Astrocyte of the cerebellum (primary cell): ENCODE results near the gene SLC37A1.

Source experiments
- DNase-seq: peaks from one replicate; pipeline ENCODE4 v3.0.0-alpha.2; 2011; ENCODE audit warnings: low read depth
- H3K4me3 ChIP-seq: 2 replicates; pipeline ENCODE4 v1.5.1; 2011; ENCODE audit warnings: mild to moderate bottlenecking, low read depth, low read length, moderate library complexity
- in situ Hi-C: cut with HindIII; loops from 2 replicates; pipeline ENCODE4 v1.10.0; 2017; ENCODE audit warnings: low sequenced_read_pairs
- TF ChIP-seq, protein P1 (sequence below): IDR thresholded peaks from 2 replicates; pipeline ENCODE4 v1.5.1; 2012; ENCODE audit warnings: low read length, low read depth, moderate library complexity, mild to moderate bottlenecking; ENCODE audit errors: missing control alignments

The SLC37A1 gene

DNA sequence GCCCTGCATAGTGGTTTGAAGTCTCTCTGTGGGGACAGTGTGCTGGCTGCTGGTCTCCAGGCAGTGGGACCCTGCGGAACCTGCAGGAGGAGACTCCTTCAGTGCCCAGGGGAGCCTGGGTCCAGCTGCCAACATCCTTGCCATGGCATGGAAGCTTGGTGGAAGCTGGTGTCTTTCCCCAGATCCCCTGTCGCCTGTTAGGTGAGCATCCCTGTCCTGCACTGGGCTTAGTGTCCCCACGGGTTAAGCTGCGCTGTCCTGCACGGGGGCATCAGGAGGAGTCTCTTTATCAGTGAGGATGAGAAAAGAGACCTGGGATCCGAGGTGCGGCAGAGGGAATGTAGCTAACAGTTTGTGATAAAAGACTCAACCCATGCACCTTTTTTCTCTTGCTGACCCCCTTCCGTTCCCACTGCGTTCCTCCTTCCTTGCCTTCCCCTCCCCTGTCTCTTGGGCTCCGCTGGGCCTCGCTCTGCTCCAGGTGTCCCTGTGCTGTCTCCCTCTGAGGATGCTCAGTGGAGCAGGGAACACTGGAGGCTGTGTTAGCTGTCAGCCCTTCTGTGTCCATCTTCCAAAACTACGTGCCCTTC, 59.3 kb downstream of the SLC37A1 start:
- no peak overlapping the region for H3K4me3 ChIP-seq
- TF ChIP-seq, protein P1, sequence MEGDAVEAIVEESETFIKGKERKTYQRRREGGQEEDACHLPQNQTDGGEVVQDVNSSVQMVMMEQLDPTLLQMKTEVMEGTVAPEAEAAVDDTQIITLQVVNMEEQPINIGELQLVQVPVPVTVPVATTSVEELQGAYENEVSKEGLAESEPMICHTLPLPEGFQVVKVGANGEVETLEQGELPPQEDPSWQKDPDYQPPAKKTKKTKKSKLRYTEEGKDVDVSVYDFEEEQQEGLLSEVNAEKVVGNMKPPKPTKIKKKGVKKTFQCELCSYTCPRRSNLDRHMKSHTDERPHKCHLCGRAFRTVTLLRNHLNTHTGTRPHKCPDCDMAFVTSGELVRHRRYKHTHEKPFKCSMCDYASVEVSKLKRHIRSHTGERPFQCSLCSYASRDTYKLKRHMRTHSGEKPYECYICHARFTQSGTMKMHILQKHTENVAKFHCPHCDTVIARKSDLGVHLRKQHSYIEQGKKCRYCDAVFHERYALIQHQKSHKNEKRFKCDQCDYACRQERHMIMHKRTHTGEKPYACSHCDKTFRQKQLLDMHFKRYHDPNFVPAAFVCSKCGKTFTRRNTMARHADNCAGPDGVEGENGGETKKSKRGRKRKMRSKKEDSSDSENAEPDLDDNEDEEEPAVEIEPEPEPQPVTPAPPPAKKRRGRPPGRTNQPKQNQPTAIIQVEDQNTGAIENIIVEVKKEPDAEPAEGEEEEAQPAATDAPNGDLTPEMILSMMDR, result no peak
- in situ Hi-C loops, result no loop called here
- DNase-seq, result no peak

GRCh38 chr21:42574234-42575027, 60.8 kb downstream of the SLC37A1 start:
- H3K4me3 ChIP-seq, result no peak overlapping the region
- DNase-seq, result no peak
- TF ChIP-seq, protein P1, result no peak
- in situ Hi-C loops, result loop anchor here (25.0 kb wide), 1 partner anchor 238 kb away; no protein-coding TSS in a partner anchor

- H3K4me3 ChIP-seq, result no peak overlapping the region
- TF ChIP-seq, protein P1, result no peak
- no peak for DNase-seq
- in situ Hi-C loops, result loop anchor here (25.0 kb wide), 1 partner anchor 237 kb away; no protein-coding TSS in a partner anchor
These were observed 61.5 kb downstream of the SLC37A1 start for GRCh38 chr21:42575111-42575510.

DNA sequence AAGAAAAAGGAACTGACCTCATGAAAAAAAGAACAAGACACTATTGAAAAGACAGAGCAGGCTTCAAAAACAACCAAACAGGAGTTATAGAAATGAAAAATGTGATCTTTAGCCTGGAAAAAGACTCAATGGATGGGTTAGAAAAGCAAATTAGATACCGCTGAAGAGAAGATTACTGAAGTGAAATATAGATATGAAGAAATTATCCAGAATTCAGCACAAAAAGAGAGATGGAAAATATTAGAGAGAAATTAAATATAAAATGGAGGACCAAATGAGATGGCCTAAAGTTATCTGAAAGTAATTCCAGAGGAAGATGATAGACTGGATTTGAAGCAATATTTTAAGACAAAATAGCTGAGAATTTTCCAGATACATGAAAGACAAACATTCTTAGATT, 63.0 kb downstream of the SLC37A1 start:
- TF ChIP-seq, protein P1, result no peak
- H3K4me3 ChIP-seq, result no peak overlapping the region
- DNase-seq, result no peak
- in situ Hi-C loops, result loop anchor here (25.0 kb wide), 1 partner anchor 236 kb away; no protein-coding TSS in a partner anchor

- in situ Hi-C loops, result loop anchor here (25.0 kb wide), 1 partner anchor 234 kb away; no protein-coding TSS in a partner anchor
These were observed 64.4 kb downstream of the SLC37A1 start for GRCh38 chr21:42578034-42578433.

DNA sequence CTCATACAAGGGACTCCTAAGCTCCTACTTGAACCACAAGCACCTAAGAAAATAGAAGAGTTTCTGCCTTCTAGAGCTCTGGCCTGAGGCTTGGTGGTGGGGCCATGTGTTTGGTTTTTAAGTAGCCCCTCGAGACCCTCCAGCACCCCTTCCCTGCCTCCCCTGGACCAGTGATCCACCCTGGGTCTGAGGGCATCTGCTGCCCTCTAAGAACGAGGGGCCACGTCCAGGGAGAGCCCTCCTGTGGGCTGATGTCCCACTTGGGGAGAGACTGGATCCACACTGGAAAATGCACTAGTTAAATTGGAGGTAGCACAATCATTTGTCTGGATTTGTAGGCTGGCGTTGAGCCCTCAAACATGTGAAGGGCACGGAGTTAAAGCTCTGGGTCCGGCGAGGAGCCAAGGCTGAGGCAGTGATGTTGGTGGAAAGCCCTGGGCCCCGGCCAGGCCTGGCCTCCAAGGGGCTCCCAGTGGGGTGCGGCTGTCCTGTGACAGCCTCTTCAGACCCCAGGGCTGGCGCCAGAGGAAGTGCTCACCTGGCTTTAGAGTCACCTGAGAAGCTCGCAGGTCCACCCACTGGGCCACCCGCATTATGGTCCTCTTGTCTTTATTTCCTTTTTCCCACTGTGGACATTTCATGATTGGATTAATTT, 65.2 kb downstream of the SLC37A1 start:
- TF ChIP-seq, protein P1, result no peak
- H3K4me3 ChIP-seq, result no peak overlapping the region
- in situ Hi-C loops, result loop anchor here (25.0 kb wide), 1 partner anchor 233 kb away; no protein-coding TSS in a partner anchor
- DNase-seq, result no peak

More at GRCh38 chr21:42578034-42578433, 64.4 kb downstream of the SLC37A1 start:
- no peak overlapping the region for H3K4me3 ChIP-seq
- TF ChIP-seq, protein P1, result no peak
- no peak for DNase-seq
